Esophagus (tissue), 2 donors: ENCODE measurements around the gene C1QTNF1. TPM values are rescaled to one million over a fixed set of nuclear protein-coding genes. Genes with fewer than 3 reads are reported as not detected.
A peak's percentile ranks its signal among the peaks of the same experiment; 100 is the strongest.

ENCODE experiments used
- H3K27ac ChIP-seq, 2 donors: one replicate each; pipeline ENCODE4 v1.5.1; 2013; ENCODE audit warnings: low read depth in 2 of 2, mild to moderate bottlenecking in 2 of 2, inconsistent platforms in 1 of 2, low read length in 1 of 2, moderate library complexity in 1 of 2
- H3K27me3 ChIP-seq, 2 donors: one replicate each; pipeline ENCODE4 v1.6.1; 2013; ENCODE audit warnings: low read length in 2 of 2, control low read depth in 1 of 2, mild to moderate bottlenecking in 1 of 2; ENCODE audit not compliant: insufficient read depth in 2 of 2, control insufficient read depth in 1 of 2
- H3K36me3 ChIP-seq, 2 donors: one replicate each; pipeline ENCODE4 v1.6.1; 2013; ENCODE audit warnings: low read length in 1 of 2; ENCODE audit not compliant: control insufficient read depth in 2 of 2, insufficient read depth in 2 of 2
- H3K4me1 ChIP-seq, 2 donors: one replicate each; pipeline ENCODE4 v1.6.1; 2013; ENCODE audit warnings: low read length in 1 of 2; ENCODE audit not compliant: control insufficient read depth in 2 of 2, insufficient read depth in 2 of 2
- H3K4me3 ChIP-seq, 2 donors: one replicate each; pipeline ENCODE4 v1.5.1; 2013; ENCODE audit warnings: low read length in 2 of 2, mild to moderate bottlenecking in 2 of 2, low read depth in 1 of 2, moderate library complexity in 1 of 2
- H3K9me3 ChIP-seq, 2 donors: one replicate each; pipeline ENCODE4 v1.6.1; 2013; ENCODE audit warnings: mild to moderate bottlenecking in 2 of 2, low read depth in 1 of 2, low read length in 1 of 2, moderate library complexity in 1 of 2; ENCODE audit not compliant: control insufficient read depth in 2 of 2, insufficient read depth in 1 of 2
- WGBS, 2 donors: extraction: QIAGEN DNeasy Blood & Tissue Kit; methylation state at CpG; one replicate each; pipeline ENCODE4 v1.1.7; 2013; 5-methylcytosine and 5-hydroxymethylcytosine counted together
- polyA plus RNA-seq, 2 donors: library from polyadenylated mRNA; stranded (reverse); fragments of 200-250 nt; gene quantifications; one replicate each; pipeline ENCODE4 v1.2.3, GENCODE V29; 2013
- donor health status: healthy with polysubstance abuse.
- donor health status: Bipolar disorder and iron deficiency.

Gene C1QTNF1
- polyA plus RNA-seq, 2 donors, result 6.0 to 7.2 TPM

DNA sequence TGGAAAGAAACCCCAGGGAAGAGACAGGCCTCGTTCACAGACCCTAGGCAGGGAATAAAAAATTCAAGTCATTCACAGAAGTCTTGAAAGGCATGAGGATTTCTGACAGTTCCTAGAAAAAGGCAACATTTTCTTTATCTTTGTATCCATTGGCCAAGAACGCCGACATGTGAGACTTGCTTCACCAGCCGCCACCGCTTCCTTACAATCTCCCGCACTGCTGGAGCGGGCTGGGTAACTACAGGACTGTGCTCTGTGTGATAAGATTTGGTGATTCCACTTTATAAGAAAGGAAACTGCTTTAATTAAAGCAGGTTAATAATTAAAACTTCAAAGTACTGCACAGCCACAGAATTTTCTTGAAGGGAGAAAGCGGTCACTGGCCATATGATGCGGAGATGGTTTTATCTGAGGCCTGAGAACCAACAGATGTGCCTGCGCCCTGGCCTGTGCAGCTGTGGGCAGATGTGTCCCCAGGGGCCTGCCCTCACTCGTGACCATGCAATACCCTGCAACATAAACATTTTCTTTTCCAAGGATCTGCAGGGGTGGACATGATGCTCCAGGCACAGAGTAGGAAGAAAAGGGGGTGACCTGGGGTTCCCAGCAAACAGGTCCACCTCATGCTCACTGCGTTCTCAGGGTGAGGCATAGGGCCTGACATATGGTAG is 31.3 kb upstream of the C1QTNF1 start:
- no peak overlapping the region for H3K27ac ChIP-seq
- H3K36me3 ChIP-seq, result peaks cover 11 to 48% of the 10 kb centered on the region in 2 donors
- peaks cover 0 to 10% of the 10 kb centered on the region in 2 donors for H3K4me1 ChIP-seq

DNA sequence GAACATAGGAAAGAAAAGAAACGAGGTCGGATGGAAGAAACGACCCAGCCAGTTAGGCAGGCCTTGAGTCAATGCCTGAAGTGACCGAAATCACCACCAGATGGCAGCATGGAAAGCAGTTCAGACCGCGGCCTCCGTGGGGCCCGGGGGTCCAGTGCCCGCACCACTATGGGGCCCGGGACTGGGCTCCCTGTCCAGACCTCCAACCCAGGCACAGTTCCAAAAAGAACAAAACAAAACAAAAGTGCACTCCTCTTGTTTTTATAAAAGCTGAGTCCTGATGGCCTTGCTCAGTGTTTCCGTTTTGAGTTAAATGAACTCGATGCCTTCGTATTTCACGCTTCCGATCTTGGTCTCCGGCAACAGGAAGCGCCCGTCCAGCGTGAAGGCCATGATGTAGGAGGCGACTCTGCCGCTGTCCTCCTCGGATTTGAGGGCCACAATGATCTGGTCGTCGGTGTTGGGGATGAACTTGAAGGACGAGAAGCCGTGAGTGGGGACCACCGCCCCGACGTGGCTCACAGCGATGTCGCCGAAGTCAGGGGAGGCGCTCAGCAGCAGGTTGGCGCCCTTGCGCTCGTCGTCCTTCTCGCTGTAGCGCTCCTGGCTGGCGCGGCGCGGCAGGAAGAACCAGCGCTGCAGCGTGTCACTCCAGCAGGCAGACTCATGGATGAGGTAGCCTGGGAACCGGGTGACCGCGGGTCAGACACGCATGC is 30.6 kb upstream of the C1QTNF1 start:
- WGBS, 2 donors, result 70 to 73% methylated on average over 45 to 49 of the region's 49 CpGs
- Histone ChIP-seq H3K4me1 (peaks cover 1 to 17% of the 10 kb centered on the region in 2 donors), H3K27ac (no peak overlapping the region), H3K36me3 (peaks cover 11 to 51% of the 10 kb centered on the region in 2 donors), H3K27me3 (no peaks in the 10 kb centered on the region), H3K9me3 (peaks cover 0 to 7% of the 10 kb centered on the region in 2 donors), H3K4me3 (no peak overlapping the region)

More for the DNA sequence above, 31.3 kb upstream of the C1QTNF1 start:
- Histone ChIP-seq H3K9me3 (peaks cover 0 to 7% of the 10 kb centered on the region in 2 donors), H3K27me3 (no peaks in the 10 kb centered on the region), H3K4me3 (no peak overlapping the region)
- WGBS, 2 donors, result 75 to 83% methylated on average over 12 of the region's 12 CpGs

DNA sequence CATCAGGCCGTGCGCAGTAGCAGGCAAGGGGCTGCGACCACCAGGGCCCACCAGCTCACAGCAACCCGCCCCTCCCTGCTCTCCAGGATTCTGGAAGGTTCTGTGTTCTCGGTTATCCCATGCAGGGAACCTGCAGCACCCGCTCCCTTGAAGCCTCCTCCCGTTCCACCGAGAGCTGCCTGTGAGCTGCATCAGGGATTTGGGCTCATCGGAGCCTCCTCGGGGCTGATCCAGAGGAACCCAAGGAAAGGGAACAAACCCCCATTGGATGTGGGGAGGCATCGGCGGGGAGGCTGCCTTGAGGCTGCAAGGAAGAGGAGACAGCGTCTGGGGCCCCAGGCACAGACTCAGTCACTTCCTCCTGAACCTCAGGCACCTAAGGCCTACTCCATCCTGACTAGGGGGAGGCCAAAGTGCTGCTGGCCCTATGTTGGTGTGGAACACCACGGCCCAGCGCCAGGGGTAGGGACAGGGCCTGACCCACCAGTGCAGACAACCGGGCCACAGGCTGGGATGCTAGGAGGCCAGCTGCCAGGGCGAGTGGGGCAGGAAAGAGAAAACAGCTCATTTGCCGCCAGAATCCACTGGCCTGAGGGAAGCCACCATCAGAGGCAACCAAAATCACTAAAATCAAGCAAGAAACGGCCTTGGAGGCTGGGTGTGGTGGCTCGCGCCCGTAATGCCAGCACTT is 29.8 kb upstream of the C1QTNF1 start:
- Histone ChIP-seq H3K9me3 (peaks cover 0 to 7% of the 10 kb centered on the region in 2 donors), H3K4me3 (no peak overlapping the region), H3K36me3 (peaks cover 11 to 58% of the 10 kb centered on the region in 2 donors), H3K4me1 (peaks cover 3 to 21% of the 10 kb centered on the region in 2 donors), H3K27ac (no peak overlapping the region), H3K27me3 (no peaks in the 10 kb centered on the region)
- 93 to 95% methylated on average over 22 of the region's 22 CpGs for WGBS, 2 donors

DNA sequence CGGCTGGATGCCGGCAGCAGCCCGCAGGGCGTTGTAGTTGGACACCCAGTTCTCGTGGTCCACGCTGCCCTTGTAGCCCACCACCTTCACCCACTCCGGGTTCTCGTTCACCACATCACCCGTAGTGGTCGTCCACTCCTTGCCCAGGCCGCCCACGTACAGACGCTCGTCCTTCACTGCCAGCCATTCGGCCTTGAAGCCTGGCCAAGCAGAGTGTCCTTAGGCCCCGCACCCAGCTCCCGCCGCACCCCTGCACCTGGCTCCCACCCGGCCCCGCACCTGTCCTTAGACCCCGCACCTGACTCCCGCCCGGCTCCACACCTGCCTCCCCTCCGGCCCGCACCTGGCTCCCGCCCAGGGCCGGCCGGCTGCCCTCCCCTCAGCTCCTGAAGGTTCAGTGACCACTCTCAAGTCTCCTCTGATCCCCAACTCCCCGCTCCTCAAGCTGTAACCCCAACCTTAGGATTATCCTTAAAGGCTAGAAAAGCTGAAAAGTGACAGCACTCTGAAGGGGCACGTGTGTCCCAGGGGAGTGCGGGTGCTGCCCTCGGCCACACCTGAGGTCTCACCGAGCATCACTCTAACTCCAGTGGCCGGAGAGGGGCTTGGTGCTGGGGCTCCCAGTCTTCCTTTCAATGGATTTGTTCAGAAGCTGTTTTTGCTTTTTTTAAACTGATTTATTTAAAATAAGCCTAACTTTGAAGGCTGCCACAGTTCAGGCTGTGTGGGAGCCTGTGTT is 28.8 kb upstream of the C1QTNF1 start:
- peaks cover 3 to 21% of the 10 kb centered on the region in 2 donors for H3K4me1 ChIP-seq
- peak overlapping the region in 1 of 2 donors; percentile 50 for H3K27ac ChIP-seq
- peaks cover 11 to 59% of the 10 kb centered on the region in 2 donors for H3K36me3 ChIP-seq

DNA sequence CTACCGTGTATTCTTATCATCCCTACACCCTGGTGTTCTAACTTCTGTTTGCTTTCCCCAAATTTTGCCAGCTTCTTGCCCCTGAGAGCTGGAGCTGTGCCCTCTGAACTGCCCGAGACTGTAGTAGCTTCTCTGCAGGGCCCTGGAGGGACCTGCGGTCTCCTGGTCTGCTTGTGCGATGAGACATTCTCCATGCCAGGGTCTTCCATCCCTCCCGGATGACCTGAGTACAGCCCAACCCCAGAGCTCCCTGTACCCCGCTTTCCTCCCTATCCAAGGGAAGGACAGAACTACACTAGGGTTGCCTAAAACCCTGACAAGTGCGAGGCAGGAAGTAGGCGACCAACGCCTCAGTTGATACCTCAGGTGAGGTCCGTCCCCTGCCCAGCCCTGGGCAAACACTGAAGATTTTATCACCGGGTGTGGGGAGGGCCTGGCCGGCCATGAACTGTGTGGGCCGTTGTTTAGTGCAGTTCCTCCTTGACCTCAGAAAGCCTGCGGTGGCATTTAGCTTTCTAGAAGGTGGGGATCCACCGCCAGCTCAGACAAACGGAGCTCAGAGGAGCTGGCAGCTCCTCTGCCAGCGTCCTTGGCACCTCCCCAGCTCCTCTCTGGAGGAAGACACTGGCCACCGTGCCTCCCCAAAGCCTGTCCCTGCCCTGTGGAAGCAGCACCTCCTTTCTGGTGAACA is 28.1 kb upstream of the C1QTNF1 start:
- Histone ChIP-seq H3K4me3 (no peak overlapping the region), H3K27me3 (no peaks in the 10 kb centered on the region), H3K9me3 (peaks cover 0 to 3% of the 10 kb centered on the region in 2 donors), H3K27ac (peak overlapping the region; percentile 29 to 80), H3K36me3 (peaks cover 10 to 56% of the 10 kb centered on the region in 2 donors), H3K4me1 (peaks cover 3 to 21% of the 10 kb centered on the region in 2 donors)
- WGBS, 2 donors, result 54 to 60% methylated on average over 18 of the region's 18 CpGs

More for the DNA sequence above, 28.8 kb upstream of the C1QTNF1 start:
- Histone ChIP-seq H3K27me3 (no peaks in the 10 kb centered on the region), H3K4me3 (no peak overlapping the region), H3K9me3 (peaks cover 0 to 7% of the 10 kb centered on the region in 2 donors)
- 88 to 93% methylated on average over 34 of the region's 34 CpGs for WGBS, 2 donors

DNA sequence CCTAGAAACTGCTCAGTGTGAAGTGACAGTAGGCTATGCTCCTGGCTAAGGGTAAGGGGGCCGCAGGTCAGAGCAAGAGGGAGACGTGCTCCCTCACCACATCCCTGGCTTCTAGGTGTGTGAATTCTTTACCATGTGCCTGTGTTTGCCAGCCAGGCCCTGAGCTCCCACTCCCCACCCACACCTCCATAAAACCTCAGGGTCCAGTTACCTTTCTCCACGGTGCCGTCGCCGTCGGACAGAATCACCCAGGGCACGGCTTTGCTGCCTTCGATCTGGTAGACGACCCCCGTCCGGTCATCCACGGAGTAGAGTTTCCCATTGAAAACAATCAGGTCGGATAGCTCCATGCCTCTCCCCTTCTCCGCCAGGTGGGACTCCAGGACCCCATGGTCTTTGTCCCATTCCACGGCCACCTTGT is 27.2 kb upstream of the C1QTNF1 start:
- WGBS, 2 donors, result 88 to 89% methylated on average over 16 of the region's 16 CpGs
- Histone ChIP-seq H3K27ac (peak overlapping the region; percentile 29 to 80), H3K36me3 (peaks cover 3 to 50% of the 10 kb centered on the region in 2 donors), H3K9me3 (peaks cover 0 to 3% of the 10 kb centered on the region in 2 donors), H3K4me3 (no peak overlapping the region), H3K27me3 (no peaks in the 10 kb centered on the region), H3K4me1 (peaks cover 3 to 21% of the 10 kb centered on the region in 2 donors)

DNA sequence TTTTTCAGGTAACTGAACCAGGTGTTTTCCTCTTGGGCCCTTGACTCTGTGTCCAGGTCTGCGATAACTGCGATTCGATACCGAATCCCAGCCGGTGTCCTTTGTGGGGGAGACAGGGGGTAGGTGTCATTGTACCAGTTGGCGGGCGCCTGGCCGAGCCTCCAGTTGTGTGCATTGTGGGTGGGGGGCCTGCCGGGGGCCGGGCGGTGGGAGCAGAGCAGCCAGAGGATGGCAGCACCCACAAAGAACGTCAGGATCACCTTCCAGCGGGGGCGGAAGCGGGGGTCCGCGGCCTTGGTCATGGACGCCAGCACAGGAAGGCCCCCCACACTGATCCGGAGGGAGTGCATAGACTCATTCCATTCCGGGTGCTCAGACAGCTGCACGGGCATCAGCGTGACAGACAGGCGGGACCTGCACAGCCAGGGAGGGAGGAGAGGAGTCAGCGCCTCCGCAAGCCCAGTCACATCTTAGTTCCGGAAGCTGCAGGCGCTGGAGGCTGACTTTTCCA is 26.7 kb upstream of the C1QTNF1 start:
- 71 to 85% methylated on average over 24 to 27 of the region's 27 CpGs for WGBS, 2 donors
- H3K9me3 ChIP-seq, result peaks cover 0 to 3% of the 10 kb centered on the region in 2 donors
- H3K27ac ChIP-seq, result peak overlapping the region in 1 of 2 donors; percentile 73
- no peak overlapping the region for H3K4me3 ChIP-seq
- H3K4me1 ChIP-seq, result peaks cover 3 to 21% of the 10 kb centered on the region in 2 donors
- peaks cover 0 to 51% of the 10 kb centered on the region in 2 donors for H3K36me3 ChIP-seq
- no peaks in the 10 kb centered on the region for H3K27me3 ChIP-seq

DNA sequence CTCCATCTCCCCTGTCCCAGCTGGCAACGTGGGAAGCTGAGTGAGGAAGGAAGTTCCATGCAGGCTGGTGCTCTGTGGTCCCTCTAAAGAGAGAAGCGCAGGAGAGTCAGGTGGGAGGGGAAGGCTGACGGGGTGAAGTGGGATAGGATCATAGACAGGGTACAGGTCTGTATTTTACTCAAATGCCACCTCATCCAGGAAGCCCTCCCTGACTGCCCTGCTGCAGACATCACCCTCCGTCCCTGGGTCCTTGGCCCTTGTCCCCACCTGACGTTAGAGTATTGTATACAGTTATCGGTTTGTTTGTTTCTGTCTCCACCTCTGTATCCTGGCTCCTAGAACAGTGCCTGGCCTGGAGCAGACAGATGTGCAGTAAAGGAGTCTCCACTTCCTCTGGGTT is 26.1 kb upstream of the C1QTNF1 start:
- Histone ChIP-seq H3K9me3 (peaks cover 0 to 3% of the 10 kb centered on the region in 2 donors), H3K27me3 (no peaks in the 10 kb centered on the region), H3K4me1 (peaks cover 6 to 21% of the 10 kb centered on the region in 2 donors), H3K27ac (peak overlapping the region; percentile 43 to 73), H3K4me3 (peak overlapping the region in 1 of 2 donors; percentile 9), H3K36me3 (peaks cover 4 to 54% of the 10 kb centered on the region in 2 donors)
- 61 to 68% methylated on average over 6 of the region's 6 CpGs for WGBS, 2 donors
